Cerebellar cortex (tissue), 1 donor: ENCODE results near the gene KIR3DL3.
"Not testable (repeated sequence)": the region's sequence is repeated elsewhere in the genome, so short reads cannot be mapped to it uniquely, and the experiment has no call there.

Source experiments
- DNase-seq: peaks from one replicate; pipeline ENCODE4 v3.0.0-alpha.2; 2015; ENCODE audit warnings: low spot score

KIR3DL3 gene

GRCh38 chr19:54731191-54731590, 6.9 kb downstream of the KIR3DL3 start:
- no peak for DNase-seq

GRCh38 chr19:54738306-54738705, 14.1 kb downstream of the KIR3DL3 start, which contains the start of gene KIR2DL3:
Gene KIR2DL3 (plus strand): TSS chr19:54738513. CDS start chr19:54738546, 33 bp downstream.
- not testable (repeated sequence) for DNase-seq

- DNase-seq = no peak
These were observed 14.5 kb downstream of the KIR3DL3 start for GRCh38 chr19:54738715-54739114.

GRCh38 chr19:54739587-54740497, 15.6 kb downstream of the KIR3DL3 start:
- DNase-seq = no peak

GRCh38 chr19:54741950-54742349, 17.7 kb downstream of the KIR3DL3 start:
- not testable (repeated sequence) for DNase-seq

- not testable (repeated sequence) for DNase-seq
These were observed 19.8 kb downstream of the KIR3DL3 start for GRCh38 chr19:54744080-54744479.

- DNase-seq = not testable (repeated sequence)
These were observed 23.5 kb downstream of the KIR3DL3 start for GRCh38 chr19:54747614-54748322.

GRCh38 chr19:54750276-54750675, 26.0 kb downstream of the KIR3DL3 start:
- DNase-seq = not testable (repeated sequence)

- not testable (repeated sequence) for DNase-seq
These were observed 32.2 kb downstream of the KIR3DL3 start for GRCh38 chr19:54756204-54757110.

GRCh38 chr19:54758577-54758976, 34.3 kb downstream of the KIR3DL3 start:
- DNase-seq = not testable (repeated sequence)

- DNase-seq = not testable (repeated sequence)
These were observed 40.0 kb downstream of the KIR3DL3 start for GRCh38 chr19:54764219-54764618.

- DNase-seq = not testable (repeated sequence)
These were observed 42.2 kb downstream of the KIR3DL3 start for GRCh38 chr19:54766464-54766863.

- DNase-seq = not testable (repeated sequence)
These were observed 45.4 kb downstream of the KIR3DL3 start, which contains the start of gene KIR2DL1 for GRCh38 chr19:54769646-54770045. Gene KIR2DL1 (plus strand): TSS chr19:54769793. CDS start chr19:54769851, 58 bp downstream.

GRCh38 chr19:54770511-54770910, 46.3 kb downstream of the KIR3DL3 start:
- not testable (repeated sequence) for DNase-seq

- DNase-seq = not testable (repeated sequence)
These were observed 47.0 kb downstream of the KIR3DL3 start for GRCh38 chr19:54771018-54771960.

- not testable (repeated sequence) for DNase-seq
These were observed 48.4 kb downstream of the KIR3DL3 start for GRCh38 chr19:54772666-54773065.

GRCh38 chr19:54775095-54775815, 51.0 kb downstream of the KIR3DL3 start:
- not testable (repeated sequence) for DNase-seq

GRCh38 chr19:54775830-54776229, 51.6 kb downstream of the KIR3DL3 start:
- not testable (repeated sequence) for DNase-seq

- DNase-seq = not testable (repeated sequence)
These were observed 53.6 kb downstream of the KIR3DL3 start for GRCh38 chr19:54777851-54778250.

GRCh38 chr19:54778896-54779295, 54.7 kb downstream of the KIR3DL3 start:
- not testable (repeated sequence) for DNase-seq
